Ectodermal cell (in vitro differentiated cells): ENCODE data around the gene RAX2.

Experiments used
- H3K27ac ChIP-seq: 2 replicates; pipeline ENCODE4 v1.7.0; 2013; ENCODE audit warnings: mild to moderate bottlenecking, low read depth, low read length; ENCODE audit not compliant: insufficient read depth, poor library complexity, severe bottlenecking
- H3K27me3 ChIP-seq: 2 replicates; pipeline ENCODE4 v1.7.0; 2013; ENCODE audit warnings: mild to moderate bottlenecking, low read length; ENCODE audit not compliant: insufficient read depth, control insufficient read depth, poor library complexity, severe bottlenecking
- H3K36me3 ChIP-seq: one replicate; pipeline ENCODE4 v1.7.0; 2013; ENCODE audit warnings: low read length; ENCODE audit not compliant: control insufficient read depth, insufficient read depth
- H3K4me1 ChIP-seq: one replicate; pipeline ENCODE4 v1.7.0; 2013; ENCODE audit warnings: low read length; ENCODE audit not compliant: control insufficient read depth, insufficient read depth
- H3K4me3 ChIP-seq: 2 replicates; pipeline ENCODE4 v1.7.0; 2013; ENCODE audit warnings: low read depth, low read length, control low read depth; ENCODE audit not compliant: insufficient read depth
- H3K9me3 ChIP-seq: 2 replicates; pipeline ENCODE4 v1.7.0; 2013; ENCODE audit warnings: mild to moderate bottlenecking, low read length, moderate library complexity; ENCODE audit not compliant: control insufficient read depth
- WGBS, 2 experiments: methylation state at CpG; one replicate each; pipeline ENCODE4 v1.1.7; 2013; ENCODE audit warnings: missing lambda C conversion rate in 2 of 2; 5-methylcytosine and 5-hydroxymethylcytosine counted together

Gene RAX2

DNA sequence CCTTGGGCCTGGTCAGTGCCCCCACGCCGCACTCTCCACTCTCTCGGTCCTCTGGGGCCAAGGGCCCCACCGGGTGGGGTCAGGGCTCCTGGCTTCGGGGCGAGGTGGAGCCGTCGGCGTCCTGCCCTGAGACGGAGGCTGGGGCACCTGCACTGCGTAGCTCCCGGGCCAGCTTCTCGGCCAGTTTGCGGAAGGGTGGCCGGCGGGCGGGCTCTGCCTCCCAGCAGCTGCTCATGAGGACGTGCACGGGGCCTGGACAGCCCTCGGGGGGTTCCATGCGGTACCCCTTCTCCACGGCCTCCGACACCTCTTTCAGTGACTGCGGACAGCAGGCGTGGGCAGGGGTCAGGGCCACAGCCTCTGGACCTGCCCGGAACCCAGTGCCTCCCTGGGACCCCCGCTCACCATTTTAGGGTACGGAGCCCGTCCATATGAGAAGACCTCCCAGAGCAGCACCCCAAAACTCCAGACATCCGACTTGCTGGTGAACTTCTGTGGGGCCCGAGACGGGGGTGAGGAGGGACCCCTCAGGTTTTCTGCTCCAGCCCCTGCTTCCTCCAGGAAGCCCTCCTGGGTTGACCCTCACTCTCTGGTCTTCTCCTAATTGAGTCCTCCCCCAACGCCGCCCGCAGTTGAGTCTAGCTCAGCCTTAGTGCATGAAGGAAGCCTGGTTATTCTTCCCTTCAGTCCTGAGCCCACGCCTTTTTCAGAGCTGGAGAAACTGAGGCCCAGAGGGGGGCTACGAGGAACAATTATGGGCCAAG is 6.3 kb upstream of the RAX2 start:
- no peak overlapping the region for H3K27ac ChIP-seq
- no peaks in the 10 kb centered on the region for H3K9me3 ChIP-seq
- H3K4me1 ChIP-seq, result no peaks in the 10 kb centered on the region
- WGBS, 2 experiments, result 92 to 93% methylated on average over 37 of the region's 37 CpGs
- H3K4me3 ChIP-seq, result no peak overlapping the region
- peaks cover under 1% of the 10 kb centered on the region for H3K27me3 ChIP-seq
- no peaks in the 10 kb centered on the region for H3K36me3 ChIP-seq

DNA sequence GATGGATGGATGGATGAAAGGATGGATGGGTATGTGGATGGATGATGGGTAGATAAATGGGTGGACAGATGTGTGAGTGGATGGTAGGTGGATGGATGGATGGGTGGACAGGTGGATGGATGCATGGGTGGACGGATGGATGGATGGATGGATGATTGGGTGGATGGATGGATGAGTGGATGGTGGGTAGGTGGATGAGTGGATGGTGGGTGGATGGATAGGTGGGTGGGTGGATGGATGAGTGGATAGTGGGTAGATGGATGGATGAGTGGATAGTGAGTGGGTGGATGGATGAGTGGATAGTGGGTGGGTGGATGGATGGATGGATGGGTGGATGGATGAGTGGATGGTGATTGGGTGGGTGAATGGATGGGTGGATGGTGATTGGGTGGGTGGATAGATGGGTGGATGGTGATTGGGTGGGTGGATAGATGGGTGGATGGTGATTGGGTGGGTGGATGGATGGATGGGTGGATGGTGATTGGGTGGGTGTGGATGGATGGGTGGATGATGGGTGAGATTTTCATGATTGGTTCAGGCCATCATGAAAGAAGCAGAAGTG is 4.5 kb upstream of the RAX2 start:
- Histone ChIP-seq H3K27ac (no peak overlapping the region), H3K4me3 (no peak overlapping the region), H3K36me3 (no peaks in the 10 kb centered on the region), H3K4me1 (peaks cover 9% of the 10 kb centered on the region), H3K9me3 (no peaks in the 10 kb centered on the region), H3K27me3 (no peaks in the 10 kb centered on the region)
- 91% methylated on average over 1 of the region's 1 CpG for WGBS, 2 experiments

DNA sequence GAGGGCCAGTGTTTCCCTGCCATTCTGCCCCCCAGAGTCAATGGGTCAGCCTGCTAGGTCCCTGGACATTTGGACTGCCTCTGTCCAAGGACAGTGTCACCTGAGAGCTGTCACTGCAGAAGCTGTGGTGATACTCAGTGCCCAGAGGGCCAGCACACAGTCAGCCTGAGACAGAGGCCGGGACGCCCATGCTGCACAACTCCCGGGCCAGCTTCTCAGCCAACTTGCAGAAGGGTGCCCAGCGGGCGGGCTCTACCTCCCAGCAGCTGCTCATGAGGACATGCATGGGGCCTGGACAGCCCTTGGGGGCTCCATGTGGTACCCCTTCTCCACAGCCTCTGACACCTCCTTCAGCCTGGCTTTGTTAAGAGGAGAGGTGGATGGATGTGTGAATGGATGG is 3.8 kb upstream of the RAX2 start:
- H3K27ac ChIP-seq, result no peak overlapping the region
- peaks cover 11% of the 10 kb centered on the region for H3K4me1 ChIP-seq
- H3K27me3 ChIP-seq, result no peaks in the 10 kb centered on the region
- no peaks in the 10 kb centered on the region for H3K36me3 ChIP-seq
- H3K9me3 ChIP-seq, result no peaks in the 10 kb centered on the region
- H3K4me3 ChIP-seq, result no peak overlapping the region
- WGBS, 2 experiments, result 96% methylated on average over 5 of the region's 5 CpGs

DNA sequence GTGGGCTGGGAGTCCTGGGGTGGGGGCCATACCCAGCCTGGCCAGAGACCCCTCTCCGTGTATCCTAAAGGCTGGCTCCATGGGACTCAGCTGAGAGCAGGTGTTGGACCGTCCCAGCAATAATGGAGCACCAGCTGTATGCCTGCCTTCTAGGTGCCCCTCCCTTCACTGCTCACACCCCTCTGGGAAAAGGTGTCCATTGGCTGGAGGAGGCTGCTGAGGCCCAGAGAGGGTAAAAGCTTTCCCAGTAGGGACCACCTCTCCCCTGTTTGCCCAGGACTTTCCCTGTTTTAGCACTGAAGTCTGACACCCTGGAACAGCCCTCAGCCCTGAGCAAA is 3.3 kb upstream of the RAX2 start:
- H3K4me1 ChIP-seq, result peaks cover 15% of the 10 kb centered on the region
- H3K36me3 ChIP-seq, result no peaks in the 10 kb centered on the region
- H3K27me3 ChIP-seq, result no peaks in the 10 kb centered on the region
- 81 to 93% methylated on average over 2 of the region's 2 CpGs for WGBS, 2 experiments
- H3K4me3 ChIP-seq, result no peak overlapping the region
- no peak overlapping the region for H3K27ac ChIP-seq
- no peaks in the 10 kb centered on the region for H3K9me3 ChIP-seq

DNA sequence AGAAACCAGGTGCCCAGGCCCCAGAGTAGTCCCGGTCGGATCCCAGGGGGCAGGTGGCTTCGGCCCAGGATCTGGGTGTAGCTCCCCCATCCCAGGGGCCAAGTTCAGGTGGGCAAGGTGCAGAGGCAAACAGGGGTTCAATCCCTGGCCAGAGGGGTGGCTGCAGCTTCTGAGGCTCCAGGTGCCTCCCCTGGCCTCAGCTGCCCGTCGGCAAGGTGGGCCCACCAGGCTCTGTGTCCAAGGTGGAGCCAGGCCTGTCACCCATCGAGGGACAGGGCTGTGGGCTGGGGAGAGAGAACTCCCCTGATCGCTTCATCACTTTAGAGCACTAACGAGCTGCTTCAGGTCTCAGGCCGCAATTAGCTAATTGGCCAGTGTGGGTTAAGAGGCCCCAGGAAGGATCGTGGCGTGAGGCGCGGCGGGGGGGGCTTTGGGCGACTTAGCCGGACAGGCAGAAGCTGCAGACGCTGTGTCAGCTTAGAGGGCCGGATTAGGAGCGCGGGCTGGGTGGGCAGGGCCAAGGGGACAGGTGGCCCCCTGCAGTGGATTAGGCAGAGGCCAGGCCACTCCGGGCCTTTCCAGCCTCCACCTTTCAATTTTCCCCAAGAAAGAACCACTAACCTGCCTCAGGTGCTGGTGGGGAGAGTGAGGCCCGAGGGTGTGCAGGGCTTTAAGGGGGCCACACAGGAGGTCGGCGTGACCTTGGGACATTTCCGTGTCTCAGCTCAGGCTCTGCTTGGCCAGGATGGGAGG is 2.8 kb upstream of the RAX2 start:
- Histone ChIP-seq H3K27ac (no peak overlapping the region), H3K27me3 (no peaks in the 10 kb centered on the region), H3K4me1 (peaks cover 15% of the 10 kb centered on the region), H3K36me3 (no peaks in the 10 kb centered on the region), H3K9me3 (no peaks in the 10 kb centered on the region), H3K4me3 (no peak overlapping the region)
- WGBS, 2 experiments, result 83 to 85% methylated on average over 25 of the region's 25 CpGs

DNA sequence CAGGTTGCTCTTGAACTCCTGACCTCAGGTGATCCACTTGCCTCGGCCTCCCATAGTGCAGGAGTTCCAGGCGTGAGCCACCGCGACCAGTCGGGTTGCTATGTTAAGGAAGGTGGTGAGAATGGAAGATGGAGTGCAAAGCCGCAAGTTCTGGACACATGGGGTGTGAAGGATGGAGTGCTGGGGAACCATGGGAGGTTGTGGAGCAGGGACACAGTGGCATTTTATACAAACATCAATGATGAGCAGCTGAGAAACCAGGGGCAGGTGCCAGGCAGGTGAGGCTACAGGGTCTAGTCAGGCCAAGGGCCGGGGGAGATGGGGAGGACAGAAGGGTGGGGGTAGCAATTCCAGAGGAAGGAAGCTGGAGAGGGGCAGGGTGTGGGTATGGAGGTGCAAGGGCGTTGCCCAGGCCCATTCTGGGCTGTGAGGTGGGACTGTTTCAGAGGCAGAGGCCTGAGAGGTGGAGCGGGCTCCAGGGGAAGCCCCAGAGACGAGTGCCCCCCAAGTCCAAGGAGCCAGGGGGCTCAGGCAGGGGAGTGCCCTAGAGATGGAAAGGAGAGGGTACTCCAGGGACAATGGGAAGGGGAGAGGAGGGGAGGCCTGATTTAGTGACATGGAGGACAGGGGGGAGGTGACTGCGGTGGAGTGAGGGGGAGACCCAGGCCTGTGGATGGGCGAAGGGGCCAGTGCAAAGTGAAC is 1.9 kb upstream of the RAX2 start:
- Histone ChIP-seq H3K36me3 (no peaks in the 10 kb centered on the region), H3K4me1 (peaks cover 15% of the 10 kb centered on the region), H3K9me3 (no peaks in the 10 kb centered on the region), H3K4me3 (no peak overlapping the region), H3K27me3 (no peaks in the 10 kb centered on the region), H3K27ac (no peak overlapping the region)
- 87% methylated on average over 12 of the region's 12 CpGs for WGBS, 2 experiments

DNA sequence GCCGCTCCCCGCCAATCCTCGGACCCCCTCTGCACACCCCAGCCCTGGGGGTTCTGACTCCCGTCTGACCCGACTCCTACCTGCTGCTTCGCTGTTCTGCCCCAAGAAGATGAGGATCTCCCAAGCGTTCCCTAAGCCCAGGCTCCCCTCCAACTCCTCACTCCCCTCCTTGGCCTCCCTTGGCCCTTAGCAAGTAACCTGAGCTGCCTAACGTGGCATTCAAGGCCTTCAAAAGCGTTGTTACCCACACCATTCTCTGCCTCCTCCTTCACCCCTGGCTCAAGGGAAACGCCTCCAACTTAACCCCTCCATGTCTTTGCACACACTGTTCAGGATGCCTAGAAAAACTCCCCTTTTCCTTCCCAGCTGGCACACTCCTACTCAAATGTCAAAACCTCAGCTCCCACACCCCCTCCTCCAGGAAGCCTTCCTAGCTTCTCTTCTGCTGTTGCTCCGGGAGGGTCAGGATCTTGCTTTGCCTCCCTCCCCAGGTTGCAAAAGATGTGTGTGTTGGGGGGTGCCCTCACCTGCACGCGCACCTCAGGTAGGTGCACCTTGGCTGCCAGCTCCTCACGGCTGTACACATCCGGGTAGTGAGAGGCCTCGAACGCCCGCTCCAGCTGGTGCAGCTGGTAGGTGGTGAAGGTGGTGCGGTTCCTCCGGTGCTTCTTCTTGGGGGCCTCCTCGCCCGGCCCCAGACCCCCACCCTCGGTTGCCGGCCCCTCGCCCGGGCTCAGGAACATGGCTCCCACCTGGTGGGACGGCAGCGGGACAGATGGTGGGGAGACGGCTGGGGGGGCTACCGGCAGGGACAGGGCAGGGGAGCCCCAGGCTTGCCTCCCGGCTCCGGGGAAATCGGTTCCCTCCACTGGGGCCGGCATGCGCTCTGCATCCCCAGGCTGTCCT is 775 bp downstream of the RAX2 start:
- Histone ChIP-seq H3K4me3 (no peak overlapping the region), H3K36me3 (no peaks in the 10 kb centered on the region), H3K9me3 (no peaks in the 10 kb centered on the region), H3K4me1 (peaks cover 15% of the 10 kb centered on the region), H3K27ac (no peak overlapping the region), H3K27me3 (no peaks in the 10 kb centered on the region)
- WGBS, 2 experiments, result 74 to 76% methylated on average over 35 of the region's 35 CpGs

DNA sequence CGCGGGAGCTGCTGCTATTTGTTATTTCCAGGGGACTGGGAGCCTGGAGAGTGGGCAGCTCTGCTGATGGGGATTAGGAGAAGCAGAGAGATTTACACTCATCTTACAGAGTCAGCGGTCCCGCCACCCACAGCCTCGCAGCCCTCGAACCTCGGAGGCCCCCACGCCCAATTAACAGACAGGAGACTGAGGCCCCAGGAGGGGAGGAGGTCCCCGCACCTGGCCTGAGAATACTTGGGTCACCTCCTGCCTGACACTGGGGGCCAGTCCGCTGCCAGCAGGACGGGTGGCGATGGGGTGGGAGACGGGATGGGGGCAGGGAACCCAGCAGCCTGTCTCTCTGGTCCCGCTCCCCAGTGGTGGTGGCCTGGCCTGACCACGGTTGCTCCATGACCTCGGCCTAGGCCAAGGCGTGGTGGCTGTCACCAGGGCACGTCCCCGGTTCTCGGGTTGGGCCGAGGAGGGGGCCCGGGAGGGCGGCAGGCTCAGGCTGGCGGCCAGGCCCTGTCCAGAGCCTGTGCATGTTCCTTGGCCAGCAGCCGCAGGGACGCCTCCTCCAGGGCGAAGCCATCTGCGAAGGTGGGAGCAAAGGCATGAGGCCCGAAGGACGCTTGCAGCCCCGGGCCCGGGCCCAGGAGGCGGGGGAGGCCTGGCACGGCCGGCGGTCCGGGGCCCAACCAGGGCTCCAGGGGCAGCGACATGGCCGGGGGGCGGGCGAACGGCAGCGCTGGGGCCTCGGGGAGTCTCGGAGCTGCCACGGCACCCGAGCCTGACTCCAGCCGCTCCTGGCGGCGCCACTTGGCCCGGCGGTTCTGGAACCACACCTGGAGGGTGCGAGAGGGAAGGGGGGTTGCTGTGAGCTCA is 1.7 kb downstream of the RAX2 start:
- Histone ChIP-seq H3K27ac (no peak overlapping the region), H3K27me3 (no peaks in the 10 kb centered on the region), H3K36me3 (no peaks in the 10 kb centered on the region), H3K9me3 (no peaks in the 10 kb centered on the region), H3K4me1 (peaks cover 15% of the 10 kb centered on the region), H3K4me3 (no peak overlapping the region)
- WGBS, 2 experiments, result 86 to 87% methylated on average over 53 of the region's 53 CpGs

DNA sequence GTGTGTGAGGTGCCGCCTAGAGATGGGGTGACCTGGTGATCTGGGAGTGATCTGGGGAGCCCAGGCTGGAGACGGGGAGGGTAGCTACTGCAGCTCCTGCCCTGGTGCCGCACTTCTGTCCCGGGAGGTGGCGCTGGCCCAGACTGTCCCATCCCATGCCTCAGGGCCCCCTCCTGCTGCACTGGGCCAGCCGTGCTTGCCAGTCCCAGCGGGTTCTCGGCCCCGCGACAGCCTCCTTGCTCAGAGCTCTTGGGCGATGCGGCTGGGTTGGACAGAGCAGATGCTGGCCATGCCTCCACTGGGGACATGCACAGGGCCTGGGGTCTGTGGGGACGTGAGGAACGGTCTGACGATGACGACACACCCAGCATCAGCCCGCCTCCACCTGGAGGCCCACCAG is 2.5 kb downstream of the RAX2 start:
- Histone ChIP-seq H3K9me3 (no peaks in the 10 kb centered on the region), H3K4me3 (no peak overlapping the region), H3K4me1 (peaks cover 15% of the 10 kb centered on the region), H3K36me3 (no peaks in the 10 kb centered on the region), H3K27me3 (no peaks in the 10 kb centered on the region), H3K27ac (no peak overlapping the region)
- WGBS, 2 experiments, result 86 to 89% methylated on average over 17 of the region's 17 CpGs
